Fibroblast of pulmonary artery (primary cell): ENCODE measurements around the gene GZMB.
A peak's percentile ranks its signal among the peaks of the same experiment; 100 is the strongest.
"Not testable (repeated sequence)": the region's sequence is repeated elsewhere in the genome, so short reads cannot be mapped to it uniquely, and the experiment has no call there.

ENCODE experiments used
- DNase-seq: peaks from one replicate; pipeline ENCODE4 v3.0.0-alpha.2; 2010; ENCODE audit warnings: low read depth
- H3K4me3 ChIP-seq: replicated peaks from 2 replicates; pipeline ENCODE4 v1.5.1; 2011; ENCODE audit warnings: low read depth, mild to moderate bottlenecking, control low read depth, low read length, moderate library complexity
- CTCF ChIP-seq: IDR thresholded peaks from 2 replicates; pipeline ENCODE4 v1.5.1; 2011; ENCODE audit warnings: mild to moderate bottlenecking, control low read depth, low read length, inconsistent platforms; ENCODE audit errors: missing control alignments

Gene GZMB

GRCh38 chr14:24605435-24606190 lies 28.4 kb downstream of the GZMB start:
- peak; percentile 53 for TF ChIP-seq CTCF
- DNase-seq: peak; percentile 3
- no peak overlapping the region for H3K4me3 ChIP-seq

GRCh38 chr14:24597403-24597802 lies 36.6 kb downstream of the GZMB start:
- no peak overlapping the region for H3K4me3 ChIP-seq
- DNase-seq: no peak
- no peak for TF ChIP-seq CTCF

- no peak for DNase-seq
- H3K4me3 ChIP-seq: no peak overlapping the region
- no peak for TF ChIP-seq CTCF
Observed at GRCh38 chr14:24595073-24595808, 38.7 kb downstream of the GZMB start.

- not testable (repeated sequence) for H3K4me3 ChIP-seq, DNase-seq
Observed at GRCh38 chr14:24591004-24591403, 43.0 kb downstream of the GZMB start.

- H3K4me3 ChIP-seq, DNase-seq: not testable (repeated sequence)
Observed at GRCh38 chr14:24584402-24584801, 49.6 kb downstream of the GZMB start.
